ENCODE results near the gene SAMD9. TPM values are rescaled to one million over a fixed set of nuclear protein-coding genes. Genes with fewer than 3 reads are reported as not detected.
"Not testable (repeated sequence)": the region's sequence is repeated elsewhere in the genome, so short reads cannot be mapped to it uniquely, and the experiment has no call there.

The SAMD9 gene
- total RNA-seq, 1 experiment from 2014 or later, result 74.8 TPM

GRCh38 chr7:93138576-93138975 lies 20.8 kb upstream of the SAMD9 start:
- no peak overlapping the region for H3K4me3 Mint-ChIP-seq (ENCODE audit: low read depth, unreplicated experiment)
- H3K27me3 Mint-ChIP-seq (ENCODE audit: unreplicated experiment), result no peaks in the 10 kb centered on the region
- intact Hi-C loops (cut with micrococcal nuclease; ENCODE audit: unreplicated experiment), result no loop called here
- no peak for TF ChIP-seq CTCF (IDR thresholded peaks at IDR 0.05; ENCODE audit: unreplicated experiment)
- CTCF ChIA-PET, result interaction anchor here (0.6 kb wide), 1 partner anchor 926 kb away, joined by 8 read pairs; no protein-coding TSS in a partner anchor
- H3K36me3 Mint-ChIP-seq (ENCODE audit: insufficient read depth, unreplicated experiment), result no peaks in the 10 kb centered on the region
- no peak for DNase-seq
- H3K4me1 Mint-ChIP-seq (ENCODE audit: low read depth, unreplicated experiment), result no peaks in the 10 kb centered on the region
- peaks cover 12% of the 10 kb centered on the region for H3K9me3 Mint-ChIP-seq (ENCODE audit: low read depth, unreplicated experiment)
- BruUV-seq (replicated peaks), result no TSS peak
- no peak overlapping the region for H3K27ac Mint-ChIP-seq (ENCODE audit: unreplicated experiment)

DNA sequence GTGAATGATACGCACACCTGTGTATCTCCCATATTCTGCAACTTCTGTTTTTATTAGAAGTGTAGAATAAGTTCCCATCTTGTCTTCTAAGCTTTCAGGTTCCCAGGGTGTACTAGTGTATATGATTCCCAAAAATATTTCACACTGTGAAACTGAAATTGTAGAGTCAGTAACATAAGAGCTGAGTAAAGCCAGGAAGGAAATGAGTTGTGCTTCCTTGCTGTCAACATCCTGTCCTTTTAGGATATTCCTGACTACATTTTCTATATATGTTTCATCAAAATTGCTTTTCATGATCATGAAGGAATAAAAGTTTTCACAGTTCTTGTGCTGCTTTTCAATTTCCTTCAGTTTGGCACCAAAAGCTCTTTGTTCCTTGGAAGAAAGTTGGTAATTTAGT lies 15.2 kb upstream of the SAMD9 start:
- intact Hi-C loops (cut with micrococcal nuclease; ENCODE audit: unreplicated experiment), result no loop called here
- Mint-ChIP-seq H3K36me3 (ENCODE audit: insufficient read depth, unreplicated experiment) (no peaks in the 10 kb centered on the region), H3K27me3 (ENCODE audit: unreplicated experiment) (no peaks in the 10 kb centered on the region)

DNA sequence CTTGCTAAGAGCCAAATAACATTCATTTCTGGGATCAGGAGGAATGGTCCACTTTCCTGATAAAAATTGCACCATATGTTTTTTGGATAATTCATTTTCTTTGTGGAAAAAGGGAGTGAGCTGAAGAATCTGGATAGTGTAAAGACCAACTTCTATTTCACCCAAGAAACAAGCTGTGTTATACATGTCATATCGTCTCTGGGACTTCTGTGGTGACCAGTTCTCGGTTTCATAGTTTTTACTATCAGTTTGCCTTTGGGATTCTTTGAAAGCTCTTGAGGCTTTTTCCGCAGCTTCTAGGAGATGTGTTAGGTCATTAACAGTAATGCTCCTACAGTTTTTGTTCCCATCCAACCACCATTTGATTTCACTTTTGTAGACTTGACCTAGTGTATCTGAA lies 14.4 kb upstream of the SAMD9 start:
- H3K36me3 Mint-ChIP-seq (ENCODE audit: insufficient read depth, unreplicated experiment), result no peaks in the 10 kb centered on the region
- no peak overlapping the region for H3K27ac Mint-ChIP-seq (ENCODE audit: unreplicated experiment)
- no peaks in the 10 kb centered on the region for H3K27me3 Mint-ChIP-seq (ENCODE audit: unreplicated experiment)
- peaks cover 12% of the 10 kb centered on the region for H3K9me3 Mint-ChIP-seq (ENCODE audit: low read depth, unreplicated experiment)
- H3K4me3 Mint-ChIP-seq (ENCODE audit: low read depth, unreplicated experiment), result no peak overlapping the region
- no peak for DNase-seq
- no peaks in the 10 kb centered on the region for H3K4me1 Mint-ChIP-seq (ENCODE audit: low read depth, unreplicated experiment)
- CTCF ChIA-PET, result no interaction called here
- intact Hi-C loops (cut with micrococcal nuclease; ENCODE audit: unreplicated experiment), result no loop called here
- BruUV-seq (replicated peaks), result no TSS peak
- no peak for TF ChIP-seq CTCF (IDR thresholded peaks at IDR 0.05; ENCODE audit: unreplicated experiment)

More for the DNA sequence above, 15.2 kb upstream of the SAMD9 start:
- H3K9me3 Mint-ChIP-seq (ENCODE audit: low read depth, unreplicated experiment), result peaks cover 12% of the 10 kb centered on the region
- no peak for DNase-seq
- no peak for TF ChIP-seq CTCF (IDR thresholded peaks at IDR 0.05; ENCODE audit: unreplicated experiment)
- no peaks in the 10 kb centered on the region for H3K4me1 Mint-ChIP-seq (ENCODE audit: low read depth, unreplicated experiment)
- H3K27ac Mint-ChIP-seq (ENCODE audit: unreplicated experiment), result no peak overlapping the region
- no peak overlapping the region for H3K4me3 Mint-ChIP-seq (ENCODE audit: low read depth, unreplicated experiment)
- no TSS peak for BruUV-seq (replicated peaks)
- CTCF ChIA-PET, result no interaction called here

DNA sequence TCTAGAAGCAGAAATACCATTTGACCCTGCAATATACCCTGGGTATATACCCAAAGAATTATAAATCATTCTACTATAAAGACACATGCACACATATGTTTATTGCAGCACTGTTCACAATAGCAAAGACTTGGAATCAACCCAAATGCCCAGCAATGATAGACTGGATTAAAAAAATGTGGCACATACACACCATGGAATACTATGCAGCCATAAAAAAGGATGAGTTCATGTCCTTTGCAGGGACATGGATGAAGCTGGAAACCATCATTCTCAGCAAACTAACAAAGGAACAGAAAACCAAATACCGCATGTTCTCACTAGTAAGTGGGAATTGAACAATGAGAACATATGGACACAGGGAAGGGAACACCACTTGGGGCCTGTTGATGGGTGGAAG lies 9.2 kb upstream of the SAMD9 start:
- BruUV-seq (replicated peaks); H3K4me3 Mint-ChIP-seq (ENCODE audit: low read depth, unreplicated experiment); intact Hi-C loops (cut with micrococcal nuclease; ENCODE audit: unreplicated experiment); H3K27me3 Mint-ChIP-seq (ENCODE audit: unreplicated experiment); H3K36me3 Mint-ChIP-seq (ENCODE audit: insufficient read depth, unreplicated experiment); H3K9me3 Mint-ChIP-seq (ENCODE audit: low read depth, unreplicated experiment); H3K4me1 Mint-ChIP-seq (ENCODE audit: low read depth, unreplicated experiment); CTCF ChIA-PET; H3K27ac Mint-ChIP-seq (ENCODE audit: unreplicated experiment); DNase-seq: not testable (repeated sequence)

DNA sequence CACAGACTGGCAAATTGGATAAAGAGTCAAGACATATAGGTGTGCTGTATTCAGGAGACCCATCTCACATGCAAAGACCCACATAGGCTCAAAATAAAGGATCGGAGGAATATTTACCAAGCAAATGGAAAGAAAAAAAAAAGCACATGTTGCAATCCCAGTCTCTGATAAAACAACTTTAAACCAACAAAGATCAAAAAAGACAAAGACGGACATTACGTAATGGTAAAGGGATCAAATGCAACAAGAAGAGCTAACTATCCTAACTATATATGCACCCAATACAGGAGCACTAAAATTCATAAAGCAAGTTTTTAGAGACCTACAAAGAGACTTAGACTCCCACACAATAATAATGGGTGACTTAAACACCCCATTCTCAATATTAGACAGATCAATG lies 5.8 kb upstream of the SAMD9 start:
- H3K27me3 Mint-ChIP-seq (ENCODE audit: unreplicated experiment); DNase-seq; H3K36me3 Mint-ChIP-seq (ENCODE audit: insufficient read depth, unreplicated experiment); H3K27ac Mint-ChIP-seq (ENCODE audit: unreplicated experiment); BruUV-seq (replicated peaks); H3K4me3 Mint-ChIP-seq (ENCODE audit: low read depth, unreplicated experiment); intact Hi-C loops (cut with micrococcal nuclease; ENCODE audit: unreplicated experiment); CTCF ChIA-PET: not testable (repeated sequence)
- Mint-ChIP-seq H3K9me3 (ENCODE audit: low read depth, unreplicated experiment) (peaks cover 12% of the 10 kb centered on the region), H3K4me1 (ENCODE audit: low read depth, unreplicated experiment) (peaks cover 28% of the 10 kb centered on the region)

Measured in Calu3 (cell line).